Lower lobe of right lung (tissue), 2 donors: ENCODE measurements around the gene ARHGAP32. TPM values are rescaled to one million over a fixed set of nuclear protein-coding genes. Genes with fewer than 3 reads are reported as not detected.

Experiments used
- ATAC-seq, 2 donors: fragments of 200-7000 bp; cut with Tn5 transposase; one replicate each; pipeline ENCODE4 v1.9.1; 2020 to 2022; ENCODE audit warnings: mild to moderate bottlenecking in 2 of 2, moderate library complexity in 2 of 2
- DNase-seq: peaks from one replicate; pipeline ENCODE4 v3.0.0-alpha.2; 2020
- H3K27ac ChIP-seq: fragments of 200-600 bp; one replicate; pipeline ENCODE4 v1.8.0; 2022
- H3K27me3 ChIP-seq: fragments of 200-600 bp; one replicate; pipeline ENCODE4 v1.8.0; 2022; ENCODE audit warnings: low read depth
- H3K36me3 ChIP-seq: fragments of 200-600 bp; one replicate; pipeline ENCODE4 v1.8.0; 2022; ENCODE audit warnings: mild to moderate bottlenecking
- H3K4me1 ChIP-seq: fragments of 200-600 bp; one replicate; pipeline ENCODE4 v1.8.0; 2022
- H3K4me3 ChIP-seq: fragments of 200-600 bp; one replicate; pipeline ENCODE4 v1.8.0; 2022; ENCODE audit warnings: mild to moderate bottlenecking
- H3K9me3 ChIP-seq: fragments of 200-600 bp; one replicate; pipeline ENCODE4 v1.8.0; 2022
- intact Hi-C: fragments of 100-400 bp; cut with DNase I; formaldehyde crosslinking; loops from one replicate; pipeline ENCODE4 v1.11.0; 2022
- total RNA-seq: library from RNA; stranded (reverse); fragmentation: NEBNext Ultra II Directional; extraction: Animal tissue kit (Norgen Biotek cat#: 25700); gene quantifications from one replicate; pipeline ENCODE4 v1.2.1, GENCODE V29; 2021
- TF ChIP-seq, protein P1 (sequence below): fragments of 200-600 bp; IDR thresholded peaks from one replicate; pipeline ENCODE4 v1.8.0; 2022; ENCODE audit warnings: antibody characterized with exemption, mild to moderate bottlenecking
- donor health status: DM: no; HTN: yes; CAD: no; lungs with severe emphysema.

The ARHGAP32 gene
- total RNA-seq, 1 donor from 2014 or later = 27.9 TPM

DNA sequence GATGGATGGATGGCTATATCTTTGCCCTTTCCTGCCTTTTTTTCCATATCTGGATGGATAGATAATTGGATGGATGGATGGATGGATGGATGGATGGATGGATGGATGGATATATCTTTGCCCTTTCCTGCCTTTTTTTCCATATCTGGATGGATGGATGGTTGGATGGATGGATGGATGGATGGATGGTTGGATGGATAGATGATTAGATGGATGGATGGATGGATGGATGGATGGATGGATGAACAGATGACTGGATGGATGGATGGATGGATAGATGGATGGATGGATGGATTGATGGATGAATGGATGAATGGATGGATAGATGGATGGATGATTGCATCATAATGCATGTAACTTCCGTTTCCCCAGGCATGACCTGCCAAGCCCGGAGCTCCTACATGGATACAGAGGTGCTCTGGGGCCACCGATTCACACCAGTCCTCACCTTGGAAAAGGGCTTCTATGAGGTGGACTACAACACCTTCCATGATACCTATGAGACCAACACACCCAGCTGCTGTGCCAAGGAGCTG, 276.0 kb downstream of the ARHGAP32 start:
- Histone ChIP-seq H3K27me3 (no peaks in the 10 kb centered on the region), H3K27ac (no peak overlapping the region), H3K4me3 (no peak overlapping the region), H3K9me3 (no peaks in the 10 kb centered on the region), H3K36me3 (no peaks in the 10 kb centered on the region), H3K4me1 (no peaks in the 10 kb centered on the region)
- TF ChIP-seq, protein P1, sequence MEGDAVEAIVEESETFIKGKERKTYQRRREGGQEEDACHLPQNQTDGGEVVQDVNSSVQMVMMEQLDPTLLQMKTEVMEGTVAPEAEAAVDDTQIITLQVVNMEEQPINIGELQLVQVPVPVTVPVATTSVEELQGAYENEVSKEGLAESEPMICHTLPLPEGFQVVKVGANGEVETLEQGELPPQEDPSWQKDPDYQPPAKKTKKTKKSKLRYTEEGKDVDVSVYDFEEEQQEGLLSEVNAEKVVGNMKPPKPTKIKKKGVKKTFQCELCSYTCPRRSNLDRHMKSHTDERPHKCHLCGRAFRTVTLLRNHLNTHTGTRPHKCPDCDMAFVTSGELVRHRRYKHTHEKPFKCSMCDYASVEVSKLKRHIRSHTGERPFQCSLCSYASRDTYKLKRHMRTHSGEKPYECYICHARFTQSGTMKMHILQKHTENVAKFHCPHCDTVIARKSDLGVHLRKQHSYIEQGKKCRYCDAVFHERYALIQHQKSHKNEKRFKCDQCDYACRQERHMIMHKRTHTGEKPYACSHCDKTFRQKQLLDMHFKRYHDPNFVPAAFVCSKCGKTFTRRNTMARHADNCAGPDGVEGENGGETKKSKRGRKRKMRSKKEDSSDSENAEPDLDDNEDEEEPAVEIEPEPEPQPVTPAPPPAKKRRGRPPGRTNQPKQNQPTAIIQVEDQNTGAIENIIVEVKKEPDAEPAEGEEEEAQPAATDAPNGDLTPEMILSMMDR = no peak
- DNase-seq = no peak
- ATAC-seq = no peak
- intact Hi-C loops = no loop called here

DNA sequence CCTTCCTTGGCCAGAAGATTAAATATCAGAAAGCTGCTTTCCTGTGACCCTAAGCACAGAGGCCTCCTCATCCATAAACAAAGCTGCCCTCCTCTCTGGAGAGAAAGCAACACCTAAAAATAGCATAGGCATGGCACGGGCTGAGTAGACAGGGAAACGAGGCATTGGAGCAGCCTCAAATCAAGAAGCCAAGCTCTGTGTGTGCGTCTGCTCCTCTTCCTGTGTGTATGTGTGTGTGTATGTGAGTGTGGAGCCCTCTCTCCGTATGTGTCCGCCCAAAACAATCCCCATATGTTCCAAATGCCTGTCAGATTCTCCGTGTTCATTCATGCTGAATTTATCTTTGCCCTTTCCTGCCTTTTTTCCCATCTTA, 277.0 kb downstream of the ARHGAP32 start:
- H3K4me1 ChIP-seq = no peaks in the 10 kb centered on the region
- DNase-seq (no peak), ATAC-seq (no peak)
- no peak overlapping the region for H3K27ac ChIP-seq
- intact Hi-C loops = no loop called here
- no peaks in the 10 kb centered on the region for H3K9me3 ChIP-seq
- H3K36me3 ChIP-seq = no peaks in the 10 kb centered on the region
- TF ChIP-seq, protein P1 = no peak
- H3K27me3 ChIP-seq = no peaks in the 10 kb centered on the region
- no peak overlapping the region for H3K4me3 ChIP-seq

Other genes starting within 250 kb of the ARHGAP32 start
- not detected for gene TP53AIP1, start 249.5 kb downstream of the ARHGAP32 start, total RNA-seq
- 0.41 TPM for gene BARX2, start 183.5 kb upstream of the ARHGAP32 start, total RNA-seq